ENCODE data around the gene OMP.

OMP gene

DNA sequence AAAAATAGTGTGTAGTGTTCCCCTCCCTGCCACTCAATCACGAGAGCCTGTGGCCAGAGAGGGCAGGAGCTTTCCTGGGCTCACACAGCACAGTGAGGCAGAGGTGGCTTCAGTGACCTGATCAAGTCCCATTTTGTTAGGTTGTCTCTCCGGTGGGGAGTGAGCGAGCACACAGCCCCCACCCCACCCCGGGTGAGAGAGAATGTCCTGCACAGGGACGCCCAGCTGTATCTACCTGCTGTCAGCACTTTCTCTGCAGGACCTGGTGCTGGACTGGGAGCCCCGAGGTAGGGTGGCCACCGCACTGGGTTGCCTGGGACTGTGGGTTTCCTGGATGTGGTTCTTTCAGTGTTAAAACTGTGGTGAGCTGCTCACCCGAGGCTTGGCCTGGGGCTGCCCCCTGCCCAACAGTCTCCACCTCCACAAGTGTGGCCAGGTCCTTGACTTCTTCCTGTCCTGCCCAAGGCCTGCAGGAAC lies 29.8 kb upstream of the OMP start:
- DNase-seq = no peak
- Histone ChIP-seq H3F3A (ENCODE audit: insufficient read depth, low read length) (no peaks in the 10 kb centered on the region), H3K27me3 (replicated peaks; ENCODE audit: insufficient read depth, low read length) (peaks cover 10% of the 10 kb centered on the region; the same call in 1 of the 2 replicates), H3K4me1 (ENCODE audit: low read length) (no peaks in the 10 kb centered on the region), H3K9me2 (replicated peaks; ENCODE audit: insufficient read depth, low read length) (no peaks in the 10 kb centered on the region), H3K9me3 (replicated peaks; ENCODE audit: insufficient read depth, low read length) (no peaks in the 10 kb centered on the region), H3K4me2 (ENCODE audit: low read depth, low read length) (no peak overlapping the region), H3K9ac (ENCODE audit: low read length) (no peak overlapping the region), H3K79me2 (ENCODE audit: low read length) (no peaks in the 10 kb centered on the region), H3K27ac (ENCODE audit: low read length) (no peak overlapping the region), H4K20me1 (ENCODE audit: insufficient read depth, low read length) (no peaks in the 10 kb centered on the region), H3K36me3 (replicated peaks; ENCODE audit: insufficient read depth, low read length) (no peaks in the 10 kb centered on the region), H2AFZ (ENCODE audit: low read length) (no peak overlapping the region), H3K4me3 (ENCODE audit: low read length) (no peak overlapping the region)
- TF ChIP-seq, protein P1, sequence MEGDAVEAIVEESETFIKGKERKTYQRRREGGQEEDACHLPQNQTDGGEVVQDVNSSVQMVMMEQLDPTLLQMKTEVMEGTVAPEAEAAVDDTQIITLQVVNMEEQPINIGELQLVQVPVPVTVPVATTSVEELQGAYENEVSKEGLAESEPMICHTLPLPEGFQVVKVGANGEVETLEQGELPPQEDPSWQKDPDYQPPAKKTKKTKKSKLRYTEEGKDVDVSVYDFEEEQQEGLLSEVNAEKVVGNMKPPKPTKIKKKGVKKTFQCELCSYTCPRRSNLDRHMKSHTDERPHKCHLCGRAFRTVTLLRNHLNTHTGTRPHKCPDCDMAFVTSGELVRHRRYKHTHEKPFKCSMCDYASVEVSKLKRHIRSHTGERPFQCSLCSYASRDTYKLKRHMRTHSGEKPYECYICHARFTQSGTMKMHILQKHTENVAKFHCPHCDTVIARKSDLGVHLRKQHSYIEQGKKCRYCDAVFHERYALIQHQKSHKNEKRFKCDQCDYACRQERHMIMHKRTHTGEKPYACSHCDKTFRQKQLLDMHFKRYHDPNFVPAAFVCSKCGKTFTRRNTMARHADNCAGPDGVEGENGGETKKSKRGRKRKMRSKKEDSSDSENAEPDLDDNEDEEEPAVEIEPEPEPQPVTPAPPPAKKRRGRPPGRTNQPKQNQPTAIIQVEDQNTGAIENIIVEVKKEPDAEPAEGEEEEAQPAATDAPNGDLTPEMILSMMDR (IDR thresholded peaks at IDR 0.05; ENCODE audit: low read length) = no peak
- TF ChIP-seq EZH2 (optimal IDR thresholded peaks at IDR 0.05; ENCODE audit: low read depth, low read length) (no peak), EZH2phosphoT487 (IDR thresholded peaks at IDR 0.05; ENCODE audit: low read length) (no peak)

DNA sequence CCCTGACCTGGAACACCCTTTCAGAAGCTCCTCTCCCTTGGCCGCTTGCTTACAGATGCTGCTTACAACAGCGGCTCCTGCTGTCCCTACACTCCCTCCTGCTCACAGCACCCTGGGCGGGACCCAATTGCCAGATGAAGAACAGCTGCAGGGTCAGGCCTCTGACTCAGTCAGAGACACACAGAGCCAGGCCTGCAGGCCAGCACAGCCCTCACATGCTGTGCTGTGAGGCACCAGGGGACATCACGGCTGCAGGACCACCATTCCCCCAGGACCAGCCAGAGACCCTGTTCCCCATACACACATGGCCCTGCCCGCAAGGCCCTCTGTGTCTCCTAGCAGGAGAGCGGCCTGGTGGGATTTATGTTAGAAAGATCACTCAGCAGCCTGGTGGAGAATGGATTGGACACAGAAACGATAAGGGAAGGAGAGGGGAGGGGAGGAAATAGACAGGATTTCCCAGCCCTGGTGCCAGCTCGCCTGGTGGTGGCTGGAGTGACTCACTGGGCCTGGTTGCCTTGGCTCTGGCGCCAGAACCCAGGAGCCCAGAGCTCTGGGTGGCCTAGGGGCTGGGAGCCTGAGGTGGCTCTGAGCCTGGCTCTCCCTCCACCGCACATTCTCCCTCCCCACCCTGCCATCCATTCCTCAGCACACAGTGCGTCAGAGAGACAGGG lies 29.2 kb upstream of the OMP start:
- no peaks in the 10 kb centered on the region for H3K9me2 ChIP-seq (replicated peaks; ENCODE audit: insufficient read depth, low read length)
- H3K27ac ChIP-seq (ENCODE audit: low read length) = no peak overlapping the region
- no peaks in the 10 kb centered on the region for H3K79me2 ChIP-seq (ENCODE audit: low read length)
- no peak for DNase-seq
- no peaks in the 10 kb centered on the region for H3K36me3 ChIP-seq (replicated peaks; ENCODE audit: insufficient read depth, low read length)
- no peaks in the 10 kb centered on the region for H3K9me3 ChIP-seq (replicated peaks; ENCODE audit: insufficient read depth, low read length)
- no peaks in the 10 kb centered on the region for H3K4me1 ChIP-seq (ENCODE audit: low read length)
- no peak overlapping the region for H3K4me3 ChIP-seq (ENCODE audit: low read length)
- H3K9ac ChIP-seq (ENCODE audit: low read length) = no peak overlapping the region
- no peak overlapping the region for H2AFZ ChIP-seq (ENCODE audit: low read length)
- TF ChIP-seq, protein P1 (IDR thresholded peaks at IDR 0.05; ENCODE audit: low read length) = no peak
- TF ChIP-seq EZH2phosphoT487 (IDR thresholded peaks at IDR 0.05; ENCODE audit: low read length) = no peak
- no peak for TF ChIP-seq EZH2 (optimal IDR thresholded peaks at IDR 0.05; ENCODE audit: low read depth, low read length)
- no peaks in the 10 kb centered on the region for H3F3A ChIP-seq (ENCODE audit: insufficient read depth, low read length)
- H4K20me1 ChIP-seq (ENCODE audit: insufficient read depth, low read length) = no peaks in the 10 kb centered on the region
- peaks cover 10% of the 10 kb centered on the region; the same call in 1 of the 2 replicates for H3K27me3 ChIP-seq (replicated peaks; ENCODE audit: insufficient read depth, low read length)
- H3K4me2 ChIP-seq (ENCODE audit: low read depth, low read length) = no peak overlapping the region

DNA sequence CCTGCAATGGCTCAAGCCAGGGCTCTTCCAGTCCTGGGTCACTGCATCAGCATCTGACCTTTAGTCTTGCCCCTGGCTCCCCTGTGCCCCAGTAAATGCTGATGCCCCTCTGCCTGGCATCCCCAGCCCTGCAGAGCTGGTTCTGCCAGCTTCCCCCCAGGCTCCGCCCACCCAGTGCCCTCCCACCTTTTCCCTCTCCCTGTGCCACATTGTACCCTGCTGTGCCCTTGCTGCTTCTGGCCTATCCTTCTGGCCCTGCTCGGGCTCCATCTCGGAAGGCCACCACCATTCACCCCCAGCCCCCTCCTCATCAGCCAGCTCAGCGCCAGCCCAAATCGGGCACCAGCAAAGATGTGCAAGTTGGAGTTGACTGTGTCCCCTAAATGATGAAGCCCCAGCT lies 28.4 kb upstream of the OMP start:
- no peaks in the 10 kb centered on the region for H3K9me3 ChIP-seq (replicated peaks; ENCODE audit: insufficient read depth, low read length)
- H3K36me3 ChIP-seq (replicated peaks; ENCODE audit: insufficient read depth, low read length) = no peaks in the 10 kb centered on the region
- no peak overlapping the region for H3K9ac ChIP-seq (ENCODE audit: low read length)
- H3K4me1 ChIP-seq (ENCODE audit: low read length) = no peaks in the 10 kb centered on the region
- H3K27ac ChIP-seq (ENCODE audit: low read length) = no peak overlapping the region
- no peak for DNase-seq
- TF ChIP-seq, protein P1 (IDR thresholded peaks at IDR 0.05; ENCODE audit: low read length) = no peak
- no peak for TF ChIP-seq EZH2 (optimal IDR thresholded peaks at IDR 0.05; ENCODE audit: low read depth, low read length)
- no peak for TF ChIP-seq EZH2phosphoT487 (IDR thresholded peaks at IDR 0.05; ENCODE audit: low read length)
- no peak overlapping the region for H2AFZ ChIP-seq (ENCODE audit: low read length)
- no peaks in the 10 kb centered on the region for H3K9me2 ChIP-seq (replicated peaks; ENCODE audit: insufficient read depth, low read length)
- H3K27me3 ChIP-seq (replicated peaks; ENCODE audit: insufficient read depth, low read length) = peaks cover 10% of the 10 kb centered on the region; the same call in 1 of the 2 replicates
- no peaks in the 10 kb centered on the region for H3F3A ChIP-seq (ENCODE audit: insufficient read depth, low read length)
- no peak overlapping the region for H3K4me2 ChIP-seq (ENCODE audit: low read depth, low read length)
- H4K20me1 ChIP-seq (ENCODE audit: insufficient read depth, low read length) = no peaks in the 10 kb centered on the region
- H3K4me3 ChIP-seq (ENCODE audit: low read length) = no peak overlapping the region
- no peaks in the 10 kb centered on the region for H3K79me2 ChIP-seq (ENCODE audit: low read length)

All from MM.1S (cell line).